ENCODE results near the gene LYRM7. TPM values are rescaled to one million over a fixed set of nuclear protein-coding genes. Genes with fewer than 3 reads are reported as not detected.

LYRM7 gene
- total RNA-seq, 2 experiments from 2014 or later, result 24.1 to 24.5 TPM

DNA sequence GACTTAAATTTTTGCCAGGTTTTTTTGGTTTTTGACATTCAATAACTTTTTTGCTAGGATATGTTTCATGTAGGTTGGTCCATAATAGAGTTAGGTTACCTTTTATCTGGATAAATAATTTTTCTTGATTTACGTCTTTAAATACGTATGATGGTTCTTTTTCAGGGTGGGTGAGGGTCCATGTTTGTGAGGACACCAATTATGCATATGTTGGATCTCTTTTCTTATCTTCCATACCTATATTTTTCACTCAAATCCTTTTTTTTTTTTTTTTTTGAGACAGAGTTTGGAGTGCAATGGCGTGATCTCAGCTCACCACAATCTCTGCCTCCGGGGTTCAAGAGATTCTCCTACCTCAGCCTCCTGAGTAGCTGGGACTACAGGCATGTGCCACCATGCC is 75.8 kb downstream of the LYRM7 start:
- CTCF ChIA-PET, result no interaction called here
- POLR2A ChIA-PET, result no interaction called here

GRCh38 chr5:131250751-131251475 is 80.2 kb downstream of the LYRM7 start:
- CTCF ChIA-PET, result no interaction called here
- POLR2A ChIA-PET, result interaction anchor here (0.5 to 6.7 kb wide), 3 partner anchors 13 to 264 kb away, joined by 3 to 100 read pairs (median 3); partner anchors contain the start of gene CDC42SE2

DNA sequence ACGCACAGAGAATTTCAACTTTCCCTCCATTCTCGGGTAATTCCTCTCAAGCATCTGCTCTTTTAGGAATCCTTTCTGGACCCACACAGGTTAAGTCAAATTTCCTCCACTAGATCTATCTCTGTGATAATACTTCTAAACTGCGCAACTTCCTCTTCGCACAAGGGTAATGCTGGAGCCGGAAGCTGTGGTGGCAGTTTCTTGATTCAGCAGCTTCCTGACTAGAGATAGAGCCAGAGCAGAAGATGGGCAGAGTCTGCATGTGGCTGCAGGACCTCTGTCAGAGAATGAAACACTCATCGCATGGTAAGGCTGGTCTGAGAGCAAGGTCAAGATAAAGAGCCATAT is 82.1 kb downstream of the LYRM7 start:
- CTCF ChIA-PET, result interaction anchor here (1.0 to 1.2 kb wide), 3 partner anchors 11 to 23 kb away, joined by 4 to 8 read pairs (median 7); partner anchors contain the start of gene CDC42SE2
- POLR2A ChIA-PET, result interaction anchor here (0.6 to 6.7 kb wide), 8 partner anchors 11 to 141 kb away, joined by 3 to 100 read pairs (median 4); partner anchors contain the start of gene CDC42SE2

DNA sequence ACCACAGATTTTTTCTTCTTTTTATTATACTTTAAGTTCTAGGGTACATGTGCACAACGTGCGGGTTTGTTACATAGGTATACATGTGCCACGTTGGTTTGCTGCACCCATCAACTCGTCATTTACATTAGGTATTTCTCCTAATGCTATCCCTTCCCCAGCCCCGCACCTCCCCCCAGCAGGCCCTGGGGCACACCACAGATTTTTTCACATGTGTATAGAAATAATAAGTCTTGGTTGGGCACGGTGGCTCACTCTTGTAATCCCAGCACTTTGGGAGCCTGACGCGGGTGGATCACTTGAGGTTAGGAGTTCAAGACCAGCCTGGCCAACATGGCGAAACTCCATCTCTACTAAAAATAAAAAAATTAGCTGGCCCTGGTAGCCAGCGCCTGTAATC is 83.3 kb downstream of the LYRM7 start:
- ChIA-PET CTCF (interaction anchor here (0.8 to 1.5 kb wide), 4 partner anchors 11 to 89 kb away, joined by 3 to 4 read pairs (median 3); partner anchors contain the start of gene HINT1), POLR2A (interaction anchor here (1.0 to 6.7 kb wide), 3 partner anchors 10 to 128 kb away, joined by 6 to 100 read pairs (median 10); partner anchors contain the start of gene CDC42SE2)

- POLR2A ChIA-PET, result interaction anchor here (0.6 to 6.7 kb wide), 7 partner anchors 9 to 130 kb away, joined by 3 to 100 read pairs (median 6); partner anchors contain the start of gene CDC42SE2
- CTCF ChIA-PET, result interaction anchor here (0.8 to 1.5 kb wide), 4 partner anchors 10 to 89 kb away, joined by 3 to 4 read pairs (median 3); partner anchors contain the start of gene HINT1
These were observed 84.0 kb downstream of the LYRM7 start for GRCh38 chr5:131254741-131255140.

Other genes starting within 250 kb of the LYRM7 start
- gene HINT1, start 5.7 kb upstream of the LYRM7 start, total RNA-seq, result 100 to 1,000 TPM; 343 to 362 TPM
- 100 to 1,000 TPM; 105 to 106 TPM for gene CDC42SE2, start 93.1 kb downstream of the LYRM7 start, total RNA-seq

Data from activated CD8-positive, alpha-beta memory T cell treated with anti-CD3 and anti-CD28 coated beads for 36 hours (primary cell).